Testis (tissue), 3 donors: ENCODE results near the gene FXN. TPM values are rescaled to one million over a fixed set of nuclear protein-coding genes. Genes with fewer than 3 reads are reported as not detected.
A peak's percentile ranks its signal among the peaks of the same experiment; 100 is the strongest.

Experiments
- DNase-seq: peaks from one replicate; pipeline ENCODE4 v3.0.0-alpha.2; 2019
- H3K27ac ChIP-seq, 2 donors: fragments of 200-600 bp; sonication (generic); one replicate each; pipeline ENCODE4 v1.5.1; 2019
- H3K27me3 ChIP-seq: fragments of 200-600 bp; sonication (generic); one replicate; pipeline ENCODE4 v1.5.1; 2019
- H3K36me3 ChIP-seq: fragments of 200-600 bp; sonication (generic); one replicate; pipeline ENCODE4 v1.5.1; 2017; ENCODE audit warnings: low read depth; ENCODE audit errors: missing control alignments
- H3K4me1 ChIP-seq: fragments of 200-600 bp; sonication (generic); one replicate; pipeline ENCODE4 v1.5.1; 2019
- H3K4me3 ChIP-seq, 2 donors: fragments of 200-600 bp; sonication (generic); one replicate each; pipeline ENCODE4 v1.5.1; 2017 to 2019
- H3K9me3 ChIP-seq: fragments of 200-600 bp; sonication (generic); one replicate; pipeline ENCODE4 v1.5.1; 2017
- POLR2A ChIP-seq: fragments of 450-650 bp; IDR thresholded peaks from one replicate; pipeline ENCODE4 v1.6.1; 2017; ENCODE audit warnings: antibody characterized with exemption, mild to moderate bottlenecking, moderate library complexity
- WGBS, 2 donors: methylation state at CpG; one replicate each; pipeline ENCODE4 v1.1.5; 2018; 5-methylcytosine and 5-hydroxymethylcytosine counted together
- intact Hi-C: fragments of 100-400 bp; cut with DNase I; formaldehyde crosslinking; loops from one replicate; pipeline ENCODE4 v1.15.1; 2023; ENCODE audit warnings: low total_unique reads
- polyA plus RNA-seq: library from polyadenylated mRNA; stranded (reverse); fragments of 350-450 nt; fragmentation: Illumina TruSeq; extraction: RNeasy Lipid Tissue Mini Kit (QIAGEN cat#74804); gene quantifications from one replicate; pipeline ENCODE4 v1.2.3, GENCODE V29; 2014; ENCODE audit warnings: low read depth, low replicate concordance; ENCODE audit not compliant: insufficient read depth
- total RNA-seq, 2 donors: library from RNA; depleted of rRNA; stranded (reverse); fragments of >200 nt; gene quantifications; one replicate each; pipeline ENCODE4 v1.2.3, GENCODE V29; 2016
- TF ChIP-seq, protein P1 (sequence below), 3 experiments: fragments of 450-650 bp in 2 of 3; fragments of 200-600 bp in 1 of 3; sonication (generic) in 1 of 3; IDR thresholded peaks; one replicate each; pipeline ENCODE4 v1.5.1; 2016 to 2019; ENCODE audit warnings: antibody characterized with exemption in 3 of 3, mild to moderate bottlenecking in 2 of 3, moderate library complexity in 1 of 3

FXN gene
- total and polyA plus RNA-seq, 3 donors from 2014 or later: 14.5 to 29.4 (median 19.7) TPM

DNA sequence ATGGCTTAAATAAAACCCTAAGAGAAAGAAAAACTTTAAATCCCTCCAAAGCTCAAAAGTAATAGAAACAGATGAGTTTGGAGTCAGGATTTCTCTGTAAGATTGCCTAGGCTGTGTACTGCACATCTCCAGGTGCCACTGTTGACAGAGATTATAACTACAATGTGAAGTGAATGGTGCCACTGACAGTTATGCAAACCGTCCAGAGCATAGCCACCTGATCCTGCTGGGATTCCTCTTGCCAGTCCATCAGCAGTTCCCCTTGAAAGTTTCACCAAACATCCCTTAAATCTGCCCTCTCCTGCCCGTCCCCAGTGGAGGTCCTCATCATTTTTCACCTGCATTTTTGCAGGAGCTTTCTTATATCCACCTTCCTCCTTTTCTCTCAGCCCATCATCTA, 42.5 kb downstream of the FXN start:
- H3K4me1 ChIP-seq: peaks cover 19% of the 10 kb centered on the region
- TF ChIP-seq, protein P1, sequence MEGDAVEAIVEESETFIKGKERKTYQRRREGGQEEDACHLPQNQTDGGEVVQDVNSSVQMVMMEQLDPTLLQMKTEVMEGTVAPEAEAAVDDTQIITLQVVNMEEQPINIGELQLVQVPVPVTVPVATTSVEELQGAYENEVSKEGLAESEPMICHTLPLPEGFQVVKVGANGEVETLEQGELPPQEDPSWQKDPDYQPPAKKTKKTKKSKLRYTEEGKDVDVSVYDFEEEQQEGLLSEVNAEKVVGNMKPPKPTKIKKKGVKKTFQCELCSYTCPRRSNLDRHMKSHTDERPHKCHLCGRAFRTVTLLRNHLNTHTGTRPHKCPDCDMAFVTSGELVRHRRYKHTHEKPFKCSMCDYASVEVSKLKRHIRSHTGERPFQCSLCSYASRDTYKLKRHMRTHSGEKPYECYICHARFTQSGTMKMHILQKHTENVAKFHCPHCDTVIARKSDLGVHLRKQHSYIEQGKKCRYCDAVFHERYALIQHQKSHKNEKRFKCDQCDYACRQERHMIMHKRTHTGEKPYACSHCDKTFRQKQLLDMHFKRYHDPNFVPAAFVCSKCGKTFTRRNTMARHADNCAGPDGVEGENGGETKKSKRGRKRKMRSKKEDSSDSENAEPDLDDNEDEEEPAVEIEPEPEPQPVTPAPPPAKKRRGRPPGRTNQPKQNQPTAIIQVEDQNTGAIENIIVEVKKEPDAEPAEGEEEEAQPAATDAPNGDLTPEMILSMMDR (IDR thresholded peaks at IDR 0.05): no peak
- TF ChIP-seq POLR2A: no peak
- no peak overlapping the region for H3K4me3 ChIP-seq
- H3K27ac ChIP-seq: no peak overlapping the region
- 37 to 44% methylated on average over 2 of the region's 2 CpGs for WGBS, 2 donors
- intact Hi-C loops: loop anchor here (10.0 kb wide), 1 partner anchor 57 kb away; no protein-coding TSS in a partner anchor
- no peaks in the 10 kb centered on the region for H3K9me3 ChIP-seq
- H3K27me3 ChIP-seq: no peaks in the 10 kb centered on the region
- no peaks in the 10 kb centered on the region for H3K36me3 ChIP-seq
- no peak for DNase-seq

GRCh38 chr9:69078581-69078980, 43.0 kb downstream of the FXN start:
- Histone ChIP-seq H3K27me3 (no peaks in the 10 kb centered on the region), H3K9me3 (no peaks in the 10 kb centered on the region), H3K27ac (no peak overlapping the region), H3K36me3 (no peaks in the 10 kb centered on the region), H3K4me3 (no peak overlapping the region), H3K4me1 (peaks cover 19% of the 10 kb centered on the region)
- peak; percentile 80 for DNase-seq
- WGBS, 2 donors: 0 to 14% methylated on average over 1 of the region's 1 CpG
- no peak for TF ChIP-seq POLR2A
- TF ChIP-seq, protein P1 (IDR thresholded peaks at IDR 0.05): no peak
- intact Hi-C loops: loop anchor here (10.0 kb wide), 1 partner anchor 56 kb away; no protein-coding TSS in a partner anchor

DNA sequence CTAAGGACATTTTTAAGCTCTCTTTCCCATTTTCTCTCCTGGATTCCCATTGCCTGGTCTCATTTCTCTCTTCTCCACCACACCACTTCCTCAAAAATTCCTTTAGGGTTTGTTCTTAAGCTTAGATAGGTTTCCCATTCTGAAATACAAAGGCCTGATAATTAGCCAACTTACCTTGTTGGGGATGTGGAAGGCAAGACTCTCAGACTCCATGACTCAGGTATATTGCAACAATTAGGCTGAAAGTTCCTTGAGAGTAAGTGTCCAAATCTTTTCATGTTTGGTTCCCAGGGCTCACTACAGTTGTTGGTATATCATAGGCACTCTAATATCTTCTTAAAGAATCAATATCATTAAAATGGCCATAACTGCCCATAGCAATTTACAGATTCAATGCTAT, 43.6 kb downstream of the FXN start:
- Histone ChIP-seq H3K27ac (no peak overlapping the region), H3K4me1 (peaks cover 19% of the 10 kb centered on the region)
- intact Hi-C loops: loop anchor here (10.0 kb wide), 1 partner anchor 56 kb away; no protein-coding TSS in a partner anchor

DNA sequence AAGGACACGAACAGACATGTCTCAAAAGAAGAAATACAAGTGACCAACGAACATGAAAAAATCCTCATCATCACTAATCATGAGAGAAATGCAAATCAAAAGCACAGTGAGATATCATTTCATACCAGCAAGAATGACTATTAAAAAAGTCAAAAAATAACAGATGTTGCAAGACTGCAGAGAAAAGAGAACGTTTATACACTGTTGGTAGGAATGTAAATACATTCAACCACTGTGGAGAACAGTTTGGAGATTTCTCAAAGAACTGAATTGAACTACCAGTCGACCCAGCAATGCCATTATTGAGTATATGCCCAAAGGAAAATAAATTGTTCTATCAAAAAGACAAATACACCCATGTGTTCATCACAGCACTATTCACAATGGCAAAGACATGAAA, 45.7 kb downstream of the FXN start:
- 83 to 84% methylated on average over 4 of the region's 4 CpGs for WGBS, 2 donors
- no peaks in the 10 kb centered on the region for H3K36me3 ChIP-seq
- peaks cover 19% of the 10 kb centered on the region for H3K4me1 ChIP-seq
- H3K9me3 ChIP-seq: no peaks in the 10 kb centered on the region
- H3K27ac ChIP-seq: no peak overlapping the region
- DNase-seq: no peak
- H3K27me3 ChIP-seq: no peaks in the 10 kb centered on the region
- no peak overlapping the region for H3K4me3 ChIP-seq
- intact Hi-C loops: no loop called here
- TF ChIP-seq POLR2A: no peak
- TF ChIP-seq, protein P1 (IDR thresholded peaks at IDR 0.05): no peak

More for the DNA sequence above, 43.6 kb downstream of the FXN start:
- Histone ChIP-seq H3K36me3 (no peaks in the 10 kb centered on the region), H3K27me3 (no peaks in the 10 kb centered on the region), H3K4me3 (no peak overlapping the region), H3K9me3 (no peaks in the 10 kb centered on the region)
- TF ChIP-seq POLR2A: no peak
- TF ChIP-seq, protein P1 (IDR thresholded peaks at IDR 0.05): no peak
- no peak for DNase-seq

DNA sequence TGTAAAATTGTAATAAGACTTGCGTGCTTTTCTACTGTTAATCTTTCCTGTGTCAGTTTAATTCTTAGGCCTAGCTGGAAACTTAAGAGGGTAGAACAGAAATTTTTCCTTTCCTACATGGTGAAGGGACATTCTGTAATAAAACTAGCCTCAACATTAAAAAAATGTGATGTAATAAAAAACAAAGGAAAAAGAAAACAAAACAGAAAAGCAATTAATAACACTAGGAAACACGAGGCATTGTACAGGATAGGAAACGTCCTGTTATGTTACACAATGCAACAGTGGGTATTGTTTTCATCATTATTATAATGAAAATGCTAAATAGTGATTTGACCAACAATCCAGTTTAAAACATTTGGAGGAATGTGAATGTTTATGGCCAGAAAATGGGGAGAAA, 47.8 kb downstream of the FXN start:
- 63 to 78% methylated on average over 3 of the region's 3 CpGs for WGBS, 2 donors

More for the DNA sequence above, 47.8 kb downstream of the FXN start:
- intact Hi-C loops: no loop called here
- H3K4me3 ChIP-seq: no peak overlapping the region
- DNase-seq: no peak
- peak overlapping the region in 1 of 2 donors; percentile 23 for H3K27ac ChIP-seq
- no peaks in the 10 kb centered on the region for H3K9me3 ChIP-seq
- TF ChIP-seq, protein P1 (IDR thresholded peaks at IDR 0.05): no peak
- TF ChIP-seq POLR2A: no peak
- H3K27me3 ChIP-seq: no peaks in the 10 kb centered on the region
- no peaks in the 10 kb centered on the region for H3K36me3 ChIP-seq
- H3K4me1 ChIP-seq: peaks cover 10% of the 10 kb centered on the region
